Erythroblast (primary cell): Measurements from ENCODE around the gene HOXC6.

ENCODE experiments used
- GATA1 ChIP-seq: IDR thresholded peaks from 2 replicates; pipeline ENCODE4 v1.6.1; 2011; ENCODE audit warnings: low read depth, mild to moderate bottlenecking, control low read depth, low read length, moderate library complexity
- POLR2A ChIP-seq: IDR thresholded peaks from 2 replicates; pipeline ENCODE4 v1.6.1; 2011; ENCODE audit warnings: mild to moderate bottlenecking, low read length

GRCh38 chr12:54044425-54045103 is 16.3 kb downstream of the HOXC6 start:
- TF ChIP-seq POLR2A (no peak), GATA1 (no peak)
